D341Med (cell line): ENCODE data around the gene ASPSCR1.

Experiments
- DNase-seq: peaks from one replicate; pipeline ENCODE4 v3.0.0; 2012; ENCODE audit warnings: low spot score

Gene ASPSCR1, protein sequence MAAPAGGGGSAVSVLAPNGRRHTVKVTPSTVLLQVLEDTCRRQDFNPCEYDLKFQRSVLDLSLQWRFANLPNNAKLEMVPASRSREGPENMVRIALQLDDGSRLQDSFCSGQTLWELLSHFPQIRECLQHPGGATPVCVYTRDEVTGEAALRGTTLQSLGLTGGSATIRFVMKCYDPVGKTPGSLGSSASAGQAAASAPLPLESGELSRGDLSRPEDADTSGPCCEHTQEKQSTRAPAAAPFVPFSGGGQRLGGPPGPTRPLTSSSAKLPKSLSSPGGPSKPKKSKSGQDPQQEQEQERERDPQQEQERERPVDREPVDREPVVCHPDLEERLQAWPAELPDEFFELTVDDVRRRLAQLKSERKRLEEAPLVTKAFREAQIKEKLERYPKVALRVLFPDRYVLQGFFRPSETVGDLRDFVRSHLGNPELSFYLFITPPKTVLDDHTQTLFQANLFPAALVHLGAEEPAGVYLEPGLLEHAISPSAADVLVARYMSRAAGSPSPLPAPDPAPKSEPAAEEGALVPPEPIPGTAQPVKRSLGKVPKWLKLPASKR

DNA sequence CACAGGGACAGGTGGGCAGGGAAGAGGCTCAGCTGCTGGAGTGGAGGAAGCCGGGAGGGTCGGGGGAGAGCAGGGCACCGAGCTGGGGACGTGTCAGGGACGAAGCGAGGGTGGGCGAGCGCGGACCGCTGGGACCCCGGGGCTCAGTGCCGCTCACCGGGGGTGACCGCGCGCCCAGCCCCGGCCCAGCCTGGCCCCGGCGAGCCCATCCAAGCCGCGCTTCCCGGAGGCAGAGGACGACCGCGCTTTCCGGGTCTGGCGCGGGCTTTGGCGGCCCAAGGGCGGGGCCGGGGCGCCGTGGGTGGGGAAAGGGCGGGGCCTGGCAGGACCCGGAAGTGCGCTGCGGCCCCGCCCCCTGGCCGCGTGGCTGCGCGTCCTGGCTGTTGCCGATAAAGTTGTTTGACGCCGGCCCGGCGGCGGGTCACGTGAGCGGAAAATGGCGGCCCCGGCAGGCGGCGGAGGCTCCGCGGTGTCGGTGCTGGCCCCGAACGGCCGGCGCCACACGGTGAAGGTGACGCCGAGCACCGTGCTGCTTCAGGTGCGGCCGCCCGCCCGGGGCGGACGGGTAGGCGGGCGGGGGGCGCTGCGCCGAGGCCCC lies at the start of gene ASPSCR1:
TSS of gene ASPSCR1 (plus strand) at position 419 of the 598 bp plus-strand sequence. CDS start at position 437, 18 bp downstream.
- DNase-seq, result peak; percentile 100

DNA sequence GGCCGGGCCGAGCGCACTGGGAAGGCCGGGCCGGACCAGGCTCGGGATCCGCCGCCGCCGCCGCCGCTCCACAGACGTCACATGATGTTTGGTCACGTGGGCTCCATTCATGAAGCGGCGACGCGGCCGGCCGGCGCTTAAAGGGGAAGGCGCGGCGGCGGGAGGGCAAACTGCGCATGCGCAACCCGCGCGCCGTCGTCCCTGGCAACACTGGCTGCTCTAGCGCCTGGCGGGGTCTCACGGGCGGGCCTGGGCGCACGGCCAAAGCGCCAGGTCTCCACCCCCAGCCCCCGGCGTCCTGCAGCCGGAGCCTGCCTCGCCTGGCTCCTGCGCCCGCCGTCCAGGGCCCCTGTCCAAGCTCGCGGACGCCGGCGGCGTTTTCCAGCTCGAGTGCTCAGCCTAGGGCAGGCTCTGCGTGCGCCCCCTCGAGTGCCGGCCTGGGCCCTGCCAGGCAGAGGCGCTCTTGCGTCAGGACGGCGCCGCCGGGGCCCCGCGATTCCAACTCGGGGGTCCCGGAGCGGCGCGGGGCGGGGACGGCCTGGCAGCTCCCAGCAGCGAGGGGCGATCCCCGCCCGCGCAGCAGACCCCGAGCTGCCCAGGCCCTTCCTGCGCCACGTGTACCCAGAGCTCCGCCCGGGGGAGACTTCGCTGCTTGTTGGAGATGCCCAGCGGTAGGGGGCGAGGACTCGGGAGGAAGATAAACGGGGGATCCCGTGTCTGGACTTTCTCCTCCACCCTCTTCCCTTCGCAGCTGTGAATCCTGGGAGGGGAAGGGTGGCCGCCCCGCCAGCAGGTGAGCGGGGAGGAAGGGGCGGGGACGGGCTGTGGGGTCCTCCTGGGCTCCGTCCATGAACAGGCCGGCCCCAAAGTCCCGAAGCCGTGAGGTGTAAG lies 49.5 kb upstream of the ASPSCR1 start, which contains the start of gene MAFG:
TSS of gene MAFG (minus strand) at position 83 of the 891 bp plus-strand sequence. CDS start 4,550 bp downstream, outside the sequence.
- peak; percentile 100 for DNase-seq

DNA sequence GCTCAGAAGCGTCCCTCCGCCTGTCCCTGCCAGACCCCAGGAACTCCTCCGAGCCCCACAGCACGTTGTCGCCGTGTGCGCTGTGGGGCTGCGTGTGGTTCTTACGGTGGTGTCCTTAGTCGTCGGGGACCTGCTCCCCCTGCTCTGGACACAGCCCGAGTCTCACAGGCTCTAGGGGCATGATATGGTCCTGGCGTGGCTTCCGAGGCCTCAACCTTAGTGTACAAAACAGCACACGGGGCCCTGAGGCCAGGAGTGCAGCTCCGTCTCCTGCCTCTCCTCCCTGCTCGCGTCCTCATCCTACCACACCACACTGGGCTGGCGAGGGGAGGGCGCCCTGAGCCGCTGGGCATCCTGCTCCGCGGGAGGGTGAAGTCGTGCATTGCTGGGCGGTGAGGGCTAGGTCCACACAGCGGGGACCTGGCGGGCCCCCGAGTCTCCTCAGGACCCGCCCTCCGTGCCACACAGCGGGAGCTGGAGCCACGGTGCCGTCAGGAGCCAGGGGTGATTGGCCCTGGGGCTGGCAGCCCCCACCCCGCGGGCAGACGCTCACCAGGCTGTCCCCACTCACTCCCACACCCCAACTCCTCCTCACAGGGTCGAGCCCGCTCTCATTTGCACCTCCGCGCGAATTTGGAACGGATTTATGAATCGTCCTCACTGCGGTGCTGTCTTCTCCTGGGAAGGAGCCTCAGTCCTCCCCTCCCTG lies 48.7 kb upstream of the ASPSCR1 start:
- peak; percentile 67 for DNase-seq

DNA sequence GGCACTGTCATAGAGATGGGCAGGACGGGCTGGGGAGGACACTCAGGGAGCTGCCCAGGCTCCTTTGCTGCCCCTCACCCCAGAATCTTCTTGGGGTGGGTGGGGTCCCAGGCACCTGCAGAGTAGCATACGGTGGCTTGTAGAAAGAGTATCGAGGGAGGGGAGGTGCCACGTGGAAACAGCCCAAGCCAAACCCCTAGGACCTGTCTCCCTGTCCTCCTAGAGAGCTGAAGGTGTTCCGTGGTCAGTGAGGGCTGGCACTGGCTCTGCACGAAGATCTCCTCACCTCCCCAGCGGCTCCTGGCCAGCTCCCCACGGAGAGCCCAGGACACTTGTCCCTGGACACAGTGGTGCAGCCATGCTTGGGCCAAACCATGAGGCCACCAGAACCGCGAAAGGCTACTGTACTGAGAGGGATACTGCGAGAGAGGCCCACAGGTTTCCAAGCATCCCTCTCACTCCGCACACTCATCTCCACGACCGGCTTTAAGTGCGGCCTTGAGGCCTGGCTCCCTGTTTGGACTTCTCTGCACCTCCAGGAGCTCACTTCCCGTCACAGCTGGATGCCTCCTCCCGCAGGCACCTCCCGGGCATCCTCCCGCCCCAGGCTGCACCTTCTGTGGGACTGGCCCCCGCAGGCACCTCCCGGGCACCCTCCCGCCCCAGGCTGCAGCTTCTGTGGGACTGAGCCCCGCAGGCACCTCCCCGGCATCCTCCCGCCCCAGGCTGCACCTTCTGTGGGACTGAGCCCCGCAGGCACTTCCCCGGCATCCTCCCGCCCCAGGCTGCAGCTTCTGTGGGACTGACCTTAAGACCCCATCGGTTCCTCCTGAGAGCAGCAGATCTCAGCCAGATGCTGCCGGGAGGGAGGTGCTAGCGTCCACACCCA lies 47.9 kb upstream of the ASPSCR1 start:
- DNase-seq, result no peak

DNA sequence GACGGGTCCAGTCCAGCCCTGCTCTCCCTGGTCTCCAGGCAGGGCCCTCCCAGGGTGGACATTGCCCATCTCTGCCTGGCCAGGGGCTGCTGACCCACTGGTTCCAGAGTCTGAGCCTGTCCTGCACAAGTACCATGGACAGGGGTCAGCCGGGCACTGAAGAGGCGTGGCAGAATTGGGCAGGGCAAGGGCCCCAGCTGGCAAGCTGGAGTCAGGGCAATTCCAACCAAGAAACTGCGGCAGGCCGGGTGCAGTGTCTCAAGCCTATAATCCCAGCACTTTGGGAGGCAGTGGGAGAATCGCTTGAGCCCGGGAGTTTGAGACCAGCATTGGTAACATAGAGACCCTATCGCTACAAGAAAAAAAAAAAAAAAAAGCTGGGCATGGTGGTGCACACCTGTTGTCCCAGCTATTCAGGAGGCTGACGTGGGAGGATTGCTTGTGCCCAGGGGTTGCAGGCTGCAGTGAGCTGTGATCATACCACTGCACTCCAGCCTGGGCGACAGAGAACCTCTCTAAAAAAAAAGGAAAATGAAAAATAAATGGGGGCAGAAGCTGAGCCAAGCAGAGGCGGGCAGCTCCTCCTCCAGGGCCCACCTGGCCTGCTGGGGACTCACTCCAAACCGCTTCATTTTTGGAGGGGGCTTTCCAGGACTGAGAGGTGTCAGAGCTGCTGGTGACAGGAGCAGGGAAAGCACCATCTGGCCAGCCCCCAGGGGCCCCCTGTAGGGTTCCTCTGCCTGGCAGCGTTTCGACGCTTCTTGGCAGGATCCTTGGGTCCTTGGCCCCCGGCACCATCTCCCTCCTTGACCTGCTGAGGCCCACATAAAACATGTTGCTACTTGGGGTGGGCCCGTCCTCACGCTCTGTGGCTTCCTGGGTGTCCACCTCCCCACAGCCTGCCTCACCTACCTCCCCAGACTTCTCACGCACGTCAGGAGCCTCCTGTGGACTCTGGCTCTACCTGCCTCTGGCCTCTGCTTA lies 47.0 kb upstream of the ASPSCR1 start:
- DNase-seq, result no peak

DNA sequence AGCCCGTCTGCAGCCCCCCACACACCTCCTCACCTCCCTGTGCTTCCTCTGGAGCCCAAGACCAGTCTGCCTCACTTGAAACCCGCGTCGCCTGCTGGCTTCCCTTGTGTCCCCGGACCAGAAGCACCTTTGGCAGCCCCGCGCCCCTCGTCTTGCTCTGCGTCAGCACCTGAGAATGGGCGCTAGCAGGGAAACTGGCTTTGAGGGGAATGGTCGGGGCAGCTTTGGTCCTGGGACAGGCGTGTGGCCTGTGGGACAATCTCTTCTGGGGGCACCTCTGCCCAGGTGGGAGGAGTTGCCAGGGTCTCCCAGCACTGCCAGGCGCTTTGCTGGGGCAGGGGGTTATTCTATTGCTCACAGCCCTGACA lies 46.3 kb upstream of the ASPSCR1 start:
- no peak for DNase-seq

DNA sequence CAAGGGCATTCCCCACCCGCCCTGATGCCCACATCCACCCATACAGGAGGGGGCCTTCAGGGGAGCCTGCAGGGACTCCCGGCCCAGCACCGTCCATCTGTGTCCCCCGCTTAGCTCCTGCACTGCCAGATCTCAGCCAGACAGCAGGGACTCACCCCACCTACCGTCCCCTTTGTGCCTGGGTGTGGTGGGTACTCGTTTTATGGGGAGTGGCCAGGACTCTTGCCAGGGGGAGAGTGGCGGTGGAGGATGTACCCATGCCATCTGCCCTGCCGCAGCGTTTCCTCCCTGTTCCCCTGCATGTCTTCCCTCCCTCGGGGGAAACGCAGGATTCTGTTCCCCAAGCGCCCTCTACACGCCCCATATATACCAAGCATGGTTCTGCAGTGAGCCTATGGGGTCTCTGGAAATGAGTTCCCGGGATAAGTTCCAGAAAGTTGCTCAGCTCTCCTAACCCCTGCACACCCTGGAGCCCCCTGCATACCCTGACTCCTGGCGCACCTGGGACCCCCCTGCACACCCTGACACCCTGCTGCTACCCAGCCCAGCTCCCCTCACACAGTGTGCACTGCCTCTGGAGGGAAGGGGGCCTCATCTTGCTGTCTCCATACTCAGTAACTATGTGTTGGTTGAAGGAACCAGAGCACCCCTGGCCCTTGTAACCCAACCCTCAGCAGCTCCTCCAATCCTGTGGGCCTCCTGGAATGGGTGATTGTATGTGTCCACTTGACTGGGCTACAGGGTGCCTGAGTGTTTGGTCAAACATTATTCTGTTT lies 45.7 kb upstream of the ASPSCR1 start:
- DNase-seq, result peak; percentile 72

DNA sequence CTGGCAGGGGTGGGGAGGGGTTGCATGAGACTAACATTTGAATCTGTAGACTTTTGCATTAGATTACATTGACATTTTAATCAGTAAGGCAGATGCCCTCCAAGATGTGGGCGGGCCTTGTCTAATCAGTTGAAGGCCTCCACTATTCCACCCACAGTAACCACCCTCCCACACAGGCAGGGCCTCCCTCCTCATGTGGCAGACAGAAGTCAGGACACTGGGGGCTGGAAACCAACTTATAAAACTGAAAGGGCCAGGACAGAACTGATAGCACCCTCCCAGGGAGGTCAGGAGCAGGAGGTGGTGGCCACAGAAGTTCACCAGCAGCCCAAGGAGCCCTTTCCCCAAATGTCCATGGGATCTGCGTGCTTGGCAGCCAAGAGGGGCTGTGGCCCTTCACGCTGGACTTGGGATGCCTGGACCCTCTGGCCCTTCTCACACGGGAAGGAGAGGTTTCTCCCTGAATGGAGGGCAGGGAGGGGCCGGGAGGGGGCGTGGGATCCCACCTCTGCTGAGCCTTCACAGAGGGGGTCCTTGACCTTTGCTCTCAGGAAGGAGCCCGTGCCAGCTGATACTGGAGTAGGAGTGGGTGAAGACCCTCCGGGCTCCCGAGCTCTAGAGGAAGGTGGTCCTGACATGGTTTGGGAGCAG lies 45.0 kb upstream of the ASPSCR1 start:
- no peak for DNase-seq

DNA sequence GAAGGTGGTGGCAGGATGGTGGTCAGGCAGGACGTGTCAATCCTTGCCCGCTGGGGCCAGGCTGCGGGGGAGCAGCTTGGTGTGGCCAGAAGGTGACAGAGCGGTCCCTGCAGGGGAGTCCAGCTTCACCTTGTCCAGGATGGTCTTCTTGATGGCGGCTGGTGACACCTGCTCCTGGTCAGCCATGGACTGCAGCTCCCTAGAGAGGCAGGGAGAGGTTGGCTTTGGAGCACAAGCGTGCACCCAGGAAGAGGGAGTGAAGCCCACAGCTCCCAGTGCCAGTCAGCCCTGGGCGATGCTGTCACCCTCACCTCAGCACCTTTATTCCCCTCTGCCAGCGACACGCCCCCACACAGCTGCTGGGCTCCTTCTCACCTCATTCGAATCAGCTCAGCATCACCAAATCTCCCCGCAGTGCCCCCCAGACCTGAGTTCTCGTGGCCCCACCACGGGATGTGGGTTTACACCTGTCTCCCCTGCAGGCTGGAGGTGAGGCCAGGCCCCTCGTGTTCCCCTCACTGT lies 44.2 kb upstream of the ASPSCR1 start:
- DNase-seq, result no peak

DNA sequence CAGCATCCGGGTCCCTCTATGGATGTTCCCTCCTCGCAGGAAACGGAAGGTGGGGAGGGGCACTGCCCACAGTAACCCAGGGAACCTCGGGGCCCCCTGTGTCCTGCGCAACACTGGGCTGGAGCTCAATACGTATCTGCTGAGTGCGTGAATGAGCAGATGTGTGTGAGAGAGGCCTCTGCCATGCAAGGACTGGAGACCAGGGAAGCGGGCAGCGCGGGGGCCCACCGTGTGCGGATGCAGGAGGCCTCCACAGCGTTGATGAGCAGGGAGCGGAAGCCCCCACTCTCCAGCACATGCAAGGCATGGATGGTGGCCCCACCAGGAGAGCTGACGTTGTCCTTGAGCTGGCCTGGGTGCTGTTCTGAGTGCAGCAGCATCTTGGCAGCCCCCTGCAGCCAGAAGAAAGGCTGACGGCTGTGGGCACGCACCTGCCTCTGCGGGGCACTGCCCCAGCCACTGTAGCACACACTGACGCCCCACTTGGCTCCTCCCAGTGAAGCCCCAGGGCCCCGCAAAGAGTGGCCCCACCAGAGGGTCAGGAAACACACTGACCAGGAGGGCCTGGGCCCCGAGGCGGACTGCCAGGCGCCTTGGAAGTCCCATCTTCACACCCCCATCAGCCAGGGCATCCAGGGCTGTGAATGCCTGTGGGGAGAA lies 43.2 kb upstream of the ASPSCR1 start:
- DNase-seq, result no peak

DNA sequence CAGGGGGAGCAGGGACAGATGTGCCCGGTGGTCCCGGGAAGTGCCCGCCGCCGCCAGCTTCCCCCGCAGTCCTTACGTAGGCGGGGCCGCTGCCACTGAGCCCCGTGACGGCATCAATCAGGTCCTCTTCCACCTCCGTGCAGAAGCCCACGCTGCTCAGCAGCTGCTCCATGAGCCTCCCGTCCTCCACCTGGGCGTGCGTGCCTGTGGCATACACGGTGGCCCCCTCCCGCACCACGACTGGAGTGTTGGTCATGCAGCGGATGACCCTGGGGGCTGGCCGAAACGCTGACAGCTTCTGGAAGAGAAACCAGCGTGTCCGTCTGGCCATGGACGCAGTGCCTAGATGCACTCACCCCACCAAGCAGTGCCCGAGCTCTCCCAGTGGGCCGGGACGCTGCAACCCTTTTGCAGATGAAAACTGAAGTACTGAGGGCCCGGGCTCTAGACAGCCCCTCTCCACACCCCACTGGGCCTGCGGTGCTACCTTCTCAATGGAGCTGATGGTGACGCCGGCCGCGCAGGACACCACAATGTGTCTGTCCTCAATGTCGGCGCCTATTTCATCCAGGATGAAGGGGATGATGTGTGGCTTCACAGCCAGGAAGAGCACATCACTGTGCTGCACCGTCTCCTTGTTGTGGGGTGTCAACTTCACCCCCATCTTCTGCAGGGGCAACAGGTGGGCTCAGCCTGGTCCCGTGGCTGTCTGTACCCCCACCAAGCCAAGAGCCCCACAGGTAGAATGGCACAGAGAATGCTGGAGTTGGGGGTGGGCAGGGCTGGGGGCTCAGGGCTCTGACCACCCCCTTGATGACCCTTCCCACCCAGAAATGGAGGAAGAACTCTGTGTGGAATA lies 42.4 kb upstream of the ASPSCR1 start:
- no peak for DNase-seq

DNA sequence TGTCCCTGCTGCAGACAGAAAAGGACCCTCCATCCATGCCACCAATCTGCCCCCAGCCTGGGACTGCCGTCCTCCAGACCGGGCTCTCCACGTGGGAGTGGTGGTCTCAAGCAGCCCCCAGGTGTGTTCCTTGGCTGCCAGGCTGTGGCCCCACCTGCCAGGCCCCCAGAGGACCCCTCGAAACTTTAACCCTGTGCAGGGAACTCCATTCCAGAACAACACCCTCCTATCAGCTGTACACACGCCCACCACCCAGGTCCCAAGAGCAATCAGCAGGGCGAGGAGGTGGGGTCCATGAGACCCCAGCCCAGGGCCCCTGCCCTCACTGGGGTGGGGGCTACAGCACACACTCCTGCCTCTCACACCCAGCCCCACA lies 41.7 kb upstream of the ASPSCR1 start:
- DNase-seq, result no peak

DNA sequence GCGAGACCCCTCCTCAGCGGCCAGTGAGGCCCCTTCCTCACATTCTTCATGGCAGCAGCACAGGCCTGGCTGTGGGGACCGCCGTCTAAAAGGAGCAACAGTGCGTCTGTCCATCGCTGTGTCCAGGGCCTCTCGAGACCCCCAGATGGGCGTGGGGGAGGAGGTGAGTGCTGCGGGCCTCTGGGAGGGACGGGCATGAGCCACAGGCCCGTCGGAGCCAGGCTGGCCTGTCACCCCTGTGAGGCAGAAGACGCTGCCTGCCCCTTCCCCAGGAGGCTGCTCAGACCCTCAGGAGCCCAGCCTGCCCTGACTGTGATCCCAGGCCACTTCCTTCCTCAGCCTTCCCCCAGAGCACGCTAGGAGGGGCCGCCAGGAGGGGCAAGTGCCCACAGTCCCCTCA lies 38.2 kb upstream of the ASPSCR1 start:
- DNase-seq, result no peak

DNA sequence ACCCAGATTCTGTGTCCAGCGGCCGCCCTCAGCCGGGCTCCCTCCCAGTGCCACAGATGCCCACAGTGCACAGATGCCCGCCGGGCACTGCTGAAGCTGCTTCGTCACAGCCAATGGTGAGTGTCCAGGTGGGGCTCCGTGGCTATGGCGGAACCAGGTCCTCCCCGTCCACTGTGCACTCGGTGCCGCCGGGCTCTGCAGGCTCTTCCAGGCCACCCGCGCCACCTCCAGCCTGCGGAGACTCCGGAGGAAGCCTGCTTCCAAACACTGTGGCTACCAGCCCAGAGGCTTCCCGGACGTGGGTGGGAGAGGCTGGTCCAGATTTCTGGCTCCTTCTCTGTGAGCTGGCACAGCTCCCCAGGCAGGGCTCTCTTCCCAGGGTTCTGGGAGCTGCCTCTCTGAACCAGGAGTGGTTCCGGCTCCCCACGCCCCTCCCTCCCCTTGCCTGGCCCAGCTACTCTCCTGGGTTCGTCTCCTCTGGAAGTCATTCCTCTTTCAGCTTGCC lies 37.5 kb upstream of the ASPSCR1 start:
- no peak for DNase-seq

DNA sequence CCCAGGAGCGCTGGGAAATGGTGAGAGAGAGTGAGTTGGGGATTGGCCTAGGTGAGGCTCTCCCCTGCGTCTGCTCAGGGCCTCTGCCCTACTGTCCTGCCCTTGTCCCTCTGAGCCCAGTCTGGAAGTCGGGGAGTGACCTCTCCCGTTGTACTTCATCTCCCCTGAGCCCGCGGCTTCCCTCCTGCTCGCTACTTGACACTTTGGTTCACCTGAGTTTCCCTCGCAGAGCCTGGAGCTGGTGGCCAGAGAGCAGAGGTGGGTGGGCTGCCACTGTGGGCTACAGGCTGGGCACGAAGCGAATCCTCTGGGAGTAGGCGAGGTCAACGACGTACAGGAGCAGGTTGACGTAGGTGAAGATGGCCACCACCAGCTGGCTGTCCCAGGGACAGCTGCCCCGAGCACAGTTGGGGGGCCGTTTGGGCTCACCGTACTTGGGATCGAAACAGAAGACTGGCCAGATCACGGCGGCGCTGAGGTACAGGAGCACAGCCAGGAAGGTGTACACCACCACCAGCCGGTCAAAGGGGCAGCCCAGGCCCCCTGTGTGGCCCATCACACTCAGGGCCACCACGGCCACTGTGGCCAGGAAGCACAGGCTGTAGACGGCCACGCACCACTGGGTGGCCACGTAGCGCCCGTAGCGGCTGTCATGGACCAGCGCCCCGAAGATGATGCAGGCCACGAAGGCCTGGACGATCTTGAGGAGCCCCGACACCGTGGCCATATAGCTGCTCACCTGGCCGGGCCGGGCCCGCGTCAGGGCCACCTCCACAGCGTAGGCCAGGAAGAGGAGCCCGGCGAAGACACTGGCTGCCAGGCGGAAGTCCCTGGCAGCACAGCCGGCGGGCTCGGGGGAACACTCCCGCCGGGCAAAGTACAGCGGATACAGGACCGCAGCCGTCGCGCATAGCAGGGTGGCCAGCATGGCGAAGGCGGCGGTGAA lies 36.6 kb upstream of the ASPSCR1 start:
- no peak for DNase-seq
